PFSK-1 (cell line): ENCODE measurements around the gene LRCOL1.

Experiments
- TAF1 ChIP-seq: IDR thresholded peaks from 2 replicates; pipeline ENCODE4 v1.6.1; 2012; ENCODE audit warnings: low read length, control low read depth, borderline replicate concordance; ENCODE audit not compliant: insufficient read depth
- TF ChIP-seq, protein P1 (sequence below), 2 experiments: IDR thresholded peaks; 2 replicates each; pipeline versions ENCODE4 v1.6.1 to v1.8.0; 2011 to 2012; ENCODE audit warnings: low read depth in 2 of 2, low read length in 2 of 2, control low read depth in 1 of 2, inconsistent platforms in 1 of 2, mild to moderate bottlenecking in 1 of 2, moderate library complexity in 1 of 2; ENCODE audit not compliant: insufficient read depth in 1 of 2

DNA sequence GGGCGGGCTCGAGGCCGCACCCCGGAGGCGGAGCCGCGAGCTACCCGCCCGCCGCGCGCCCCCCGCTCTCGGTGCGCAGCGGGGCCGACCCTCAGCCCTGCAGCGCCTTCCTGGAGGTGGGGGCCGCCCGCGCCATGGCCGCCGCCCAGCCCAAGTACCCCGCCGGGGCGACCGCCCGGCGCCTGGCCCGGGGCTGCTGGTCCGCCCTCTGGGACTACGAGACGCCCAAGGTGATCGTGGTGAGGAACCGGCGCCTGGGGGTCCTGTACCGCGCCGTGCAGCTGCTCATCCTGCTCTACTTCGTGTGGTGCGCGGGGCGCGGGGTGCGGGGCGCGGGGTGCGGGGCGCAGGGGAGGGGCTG is 8.3 kb upstream of the LRCOL1 start, which contains the start of gene P2RX2:
- no peak for TF ChIP-seq TAF1
- TF ChIP-seq, protein P1, sequence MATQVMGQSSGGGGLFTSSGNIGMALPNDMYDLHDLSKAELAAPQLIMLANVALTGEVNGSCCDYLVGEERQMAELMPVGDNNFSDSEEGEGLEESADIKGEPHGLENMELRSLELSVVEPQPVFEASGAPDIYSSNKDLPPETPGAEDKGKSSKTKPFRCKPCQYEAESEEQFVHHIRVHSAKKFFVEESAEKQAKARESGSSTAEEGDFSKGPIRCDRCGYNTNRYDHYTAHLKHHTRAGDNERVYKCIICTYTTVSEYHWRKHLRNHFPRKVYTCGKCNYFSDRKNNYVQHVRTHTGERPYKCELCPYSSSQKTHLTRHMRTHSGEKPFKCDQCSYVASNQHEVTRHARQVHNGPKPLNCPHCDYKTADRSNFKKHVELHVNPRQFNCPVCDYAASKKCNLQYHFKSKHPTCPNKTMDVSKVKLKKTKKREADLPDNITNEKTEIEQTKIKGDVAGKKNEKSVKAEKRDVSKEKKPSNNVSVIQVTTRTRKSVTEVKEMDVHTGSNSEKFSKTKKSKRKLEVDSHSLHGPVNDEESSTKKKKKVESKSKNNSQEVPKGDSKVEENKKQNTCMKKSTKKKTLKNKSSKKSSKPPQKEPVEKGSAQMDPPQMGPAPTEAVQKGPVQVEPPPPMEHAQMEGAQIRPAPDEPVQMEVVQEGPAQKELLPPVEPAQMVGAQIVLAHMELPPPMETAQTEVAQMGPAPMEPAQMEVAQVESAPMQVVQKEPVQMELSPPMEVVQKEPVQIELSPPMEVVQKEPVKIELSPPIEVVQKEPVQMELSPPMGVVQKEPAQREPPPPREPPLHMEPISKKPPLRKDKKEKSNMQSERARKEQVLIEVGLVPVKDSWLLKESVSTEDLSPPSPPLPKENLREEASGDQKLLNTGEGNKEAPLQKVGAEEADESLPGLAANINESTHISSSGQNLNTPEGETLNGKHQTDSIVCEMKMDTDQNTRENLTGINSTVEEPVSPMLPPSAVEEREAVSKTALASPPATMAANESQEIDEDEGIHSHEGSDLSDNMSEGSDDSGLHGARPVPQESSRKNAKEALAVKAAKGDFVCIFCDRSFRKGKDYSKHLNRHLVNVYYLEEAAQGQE (IDR thresholded peaks at IDR 0.05; ENCODE audit: insufficient read depth in 1 of 2, low read depth in 2 of 2, low read length in 2 of 2) = no peak
